HL-60 (cell line): ENCODE measurements around the gene SLC38A8.

ENCODE experiments used
- DNase-seq, 2 experiments: peaks; one replicate each; pipeline ENCODE4 v3.0.0-alpha.2; 2010 to 2020; ENCODE audit warnings: low read depth in 1 of 2, low spot score in 1 of 2
- H3K27ac ChIP-seq: fragments of 250-450 bp; sonication (Bioruptor Pico); replicated peaks from 2 replicates; pipeline ENCODE4 v1.5.1; 2020; ENCODE audit warnings: mild to moderate bottlenecking, moderate library complexity
- H3K27me3 ChIP-seq: fragments of 250-450 bp; sonication (Bioruptor Pico); 2 replicates; pipeline ENCODE4 v1.5.1; 2021; ENCODE audit warnings: mild to moderate bottlenecking, moderate library complexity; ENCODE audit not compliant: insufficient read depth, poor library complexity, severe bottlenecking
- H3K4me3 ChIP-seq: replicated peaks from 2 replicates; pipeline ENCODE4 v1.5.1; 2011; ENCODE audit warnings: mild to moderate bottlenecking, control low read depth, low read length; ENCODE audit not compliant: insufficient read depth
- GABPA ChIP-seq: IDR thresholded peaks from 2 replicates; pipeline ENCODE4 v1.6.1; 2012; ENCODE audit warnings: low read depth
- POLR2AphosphoS5 ChIP-seq: IDR thresholded peaks from 2 replicates; pipeline ENCODE4 v1.6.1; 2012; ENCODE audit warnings: low read depth
- REST ChIP-seq: IDR thresholded peaks from 2 replicates; pipeline ENCODE4 v1.6.1; 2012; ENCODE audit warnings: low read depth; ENCODE audit not compliant: insufficient replicate concordance
- SPI1 ChIP-seq: IDR thresholded peaks from 2 replicates; pipeline ENCODE4 v1.6.1; 2012; ENCODE audit warnings: low read depth, mild to moderate bottlenecking, borderline replicate concordance
- TF ChIP-seq, protein P1 (sequence below): IDR thresholded peaks from one replicate; pipeline ENCODE4 v1.5.1; 2011; ENCODE audit warnings: low read length, control low read depth, inconsistent platforms; ENCODE audit not compliant: insufficient read depth

Gene SLC38A8

DNA sequence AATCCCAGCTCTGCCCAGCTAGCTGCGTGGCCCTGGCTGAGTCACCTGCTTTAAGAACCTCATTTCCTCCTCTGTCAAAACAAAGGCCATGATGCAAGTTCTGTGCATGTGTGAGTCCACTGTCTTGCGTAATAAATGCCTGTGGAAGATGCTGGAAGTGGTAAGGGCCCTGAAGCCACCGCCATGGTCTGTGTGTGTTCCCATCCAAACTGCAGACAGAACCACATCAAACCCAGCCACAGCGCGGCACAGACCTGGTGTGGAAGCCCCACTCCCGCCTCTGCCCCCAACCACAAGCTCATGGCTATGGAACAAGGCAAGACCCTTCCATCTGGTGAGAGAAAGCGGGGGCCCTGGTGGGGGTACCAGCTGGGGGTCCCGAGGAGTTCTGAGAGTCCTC lies 48.5 kb downstream of the SLC38A8 start:
- no peak overlapping the region for H3K27ac ChIP-seq

DNA sequence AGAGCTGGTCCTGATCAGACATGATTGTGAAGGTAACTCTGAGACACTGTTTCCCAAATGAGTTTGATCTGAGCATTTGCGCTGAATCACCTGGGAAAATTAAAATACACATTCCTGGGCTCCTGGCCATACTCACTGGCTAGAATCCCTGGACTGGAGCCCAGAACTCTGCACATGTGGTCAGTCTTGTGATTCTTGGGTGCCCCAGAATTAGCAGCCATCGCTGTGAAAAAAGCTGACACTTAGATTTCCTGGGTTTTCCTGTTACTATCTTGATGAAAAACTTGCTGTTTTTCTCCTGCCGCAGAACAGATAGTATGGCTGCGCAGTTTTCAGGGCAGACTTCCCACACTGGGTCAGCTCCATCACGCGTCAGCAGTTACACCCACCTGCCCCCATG lies 50.0 kb downstream of the SLC38A8 start:
- no peak for DNase-seq
- H3K27me3 ChIP-seq, result no peaks in the 10 kb centered on the region
- H3K4me3 ChIP-seq, result no peak overlapping the region
- TF ChIP-seq, protein P1, sequence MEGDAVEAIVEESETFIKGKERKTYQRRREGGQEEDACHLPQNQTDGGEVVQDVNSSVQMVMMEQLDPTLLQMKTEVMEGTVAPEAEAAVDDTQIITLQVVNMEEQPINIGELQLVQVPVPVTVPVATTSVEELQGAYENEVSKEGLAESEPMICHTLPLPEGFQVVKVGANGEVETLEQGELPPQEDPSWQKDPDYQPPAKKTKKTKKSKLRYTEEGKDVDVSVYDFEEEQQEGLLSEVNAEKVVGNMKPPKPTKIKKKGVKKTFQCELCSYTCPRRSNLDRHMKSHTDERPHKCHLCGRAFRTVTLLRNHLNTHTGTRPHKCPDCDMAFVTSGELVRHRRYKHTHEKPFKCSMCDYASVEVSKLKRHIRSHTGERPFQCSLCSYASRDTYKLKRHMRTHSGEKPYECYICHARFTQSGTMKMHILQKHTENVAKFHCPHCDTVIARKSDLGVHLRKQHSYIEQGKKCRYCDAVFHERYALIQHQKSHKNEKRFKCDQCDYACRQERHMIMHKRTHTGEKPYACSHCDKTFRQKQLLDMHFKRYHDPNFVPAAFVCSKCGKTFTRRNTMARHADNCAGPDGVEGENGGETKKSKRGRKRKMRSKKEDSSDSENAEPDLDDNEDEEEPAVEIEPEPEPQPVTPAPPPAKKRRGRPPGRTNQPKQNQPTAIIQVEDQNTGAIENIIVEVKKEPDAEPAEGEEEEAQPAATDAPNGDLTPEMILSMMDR, result no peak
- no peak for TF ChIP-seq POLR2AphosphoS5
- TF ChIP-seq GABPA, result no peak
- H3K27ac ChIP-seq, result no peak overlapping the region

More for the DNA sequence above, 48.5 kb downstream of the SLC38A8 start:
- DNase-seq, result peak; percentile 90 to 93
- Histone ChIP-seq H3K27me3 (no peaks in the 10 kb centered on the region), H3K4me3 (no peak overlapping the region)
- TF ChIP-seq REST (peak; percentile 22), POLR2AphosphoS5 (peak; percentile 64; the same call in 1 of the 2 replicates), SPI1 (peak; percentile 25; the same call in 1 of the 2 replicates), GABPA (0 out of 2 replicates have a peak, but pooled peaks have one; percentile 38)
- TF ChIP-seq, protein P1, result no peak

DNA sequence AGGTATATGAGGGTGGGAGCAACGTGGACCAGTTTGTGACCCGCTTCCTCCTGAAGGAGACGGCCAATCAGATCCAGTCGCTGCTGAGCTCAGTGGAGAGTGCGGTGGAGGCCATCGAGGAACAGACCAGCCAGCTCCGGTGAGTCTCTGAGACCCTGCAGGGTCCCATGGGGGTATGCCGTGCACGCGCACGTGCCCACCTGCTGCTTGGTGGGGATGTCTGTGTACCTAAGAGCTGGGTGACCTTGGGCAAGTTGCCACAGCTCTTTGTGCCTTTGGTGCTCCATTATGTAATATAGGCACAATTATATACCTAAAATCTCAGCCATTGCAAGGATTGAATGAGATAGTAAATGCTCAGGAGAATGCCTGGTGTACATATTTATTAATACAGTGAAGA lies 52.1 kb downstream of the SLC38A8 start:
- Histone ChIP-seq H3K27ac (no peak overlapping the region), H3K27me3 (peaks cover 3% of the 10 kb centered on the region), H3K4me3 (no peak overlapping the region)
- no peak for DNase-seq
- TF ChIP-seq GABPA, result no peak
- no peak for TF ChIP-seq SPI1
- no peak for TF ChIP-seq REST
- TF ChIP-seq, protein P1, result no peak
- TF ChIP-seq POLR2AphosphoS5, result no peak

DNA sequence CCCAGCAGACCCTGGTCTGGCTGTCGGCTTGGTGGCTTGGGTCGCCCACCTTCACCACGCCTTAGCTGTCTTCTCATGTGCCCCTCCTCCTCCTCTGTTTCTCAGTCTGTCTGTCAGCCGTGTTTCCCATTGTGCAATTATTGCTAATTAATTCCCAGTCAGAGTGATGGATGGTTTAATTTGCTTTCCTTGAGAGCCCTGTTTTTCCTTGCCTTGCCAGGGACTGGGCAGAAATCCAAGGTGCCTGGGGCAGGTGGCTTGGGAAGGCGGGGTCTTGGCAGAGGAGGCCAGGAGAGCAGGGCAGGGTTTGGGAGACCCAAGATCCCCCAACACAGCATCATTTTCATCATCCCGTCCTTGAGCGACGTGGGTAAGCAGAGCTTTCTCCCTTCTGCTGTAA lies 53.3 kb downstream of the SLC38A8 start:
- Histone ChIP-seq H3K27me3 (peaks cover 3% of the 10 kb centered on the region), H3K4me3 (no peak overlapping the region), H3K27ac (no peak overlapping the region)
- DNase-seq, result no peak
- TF ChIP-seq REST (no peak), POLR2AphosphoS5 (no peak), SPI1 (no peak), GABPA (no peak)
- TF ChIP-seq, protein P1, result no peak
